Measurements from ENCODE around the gene NFATC4.

Gene NFATC4

DNA sequence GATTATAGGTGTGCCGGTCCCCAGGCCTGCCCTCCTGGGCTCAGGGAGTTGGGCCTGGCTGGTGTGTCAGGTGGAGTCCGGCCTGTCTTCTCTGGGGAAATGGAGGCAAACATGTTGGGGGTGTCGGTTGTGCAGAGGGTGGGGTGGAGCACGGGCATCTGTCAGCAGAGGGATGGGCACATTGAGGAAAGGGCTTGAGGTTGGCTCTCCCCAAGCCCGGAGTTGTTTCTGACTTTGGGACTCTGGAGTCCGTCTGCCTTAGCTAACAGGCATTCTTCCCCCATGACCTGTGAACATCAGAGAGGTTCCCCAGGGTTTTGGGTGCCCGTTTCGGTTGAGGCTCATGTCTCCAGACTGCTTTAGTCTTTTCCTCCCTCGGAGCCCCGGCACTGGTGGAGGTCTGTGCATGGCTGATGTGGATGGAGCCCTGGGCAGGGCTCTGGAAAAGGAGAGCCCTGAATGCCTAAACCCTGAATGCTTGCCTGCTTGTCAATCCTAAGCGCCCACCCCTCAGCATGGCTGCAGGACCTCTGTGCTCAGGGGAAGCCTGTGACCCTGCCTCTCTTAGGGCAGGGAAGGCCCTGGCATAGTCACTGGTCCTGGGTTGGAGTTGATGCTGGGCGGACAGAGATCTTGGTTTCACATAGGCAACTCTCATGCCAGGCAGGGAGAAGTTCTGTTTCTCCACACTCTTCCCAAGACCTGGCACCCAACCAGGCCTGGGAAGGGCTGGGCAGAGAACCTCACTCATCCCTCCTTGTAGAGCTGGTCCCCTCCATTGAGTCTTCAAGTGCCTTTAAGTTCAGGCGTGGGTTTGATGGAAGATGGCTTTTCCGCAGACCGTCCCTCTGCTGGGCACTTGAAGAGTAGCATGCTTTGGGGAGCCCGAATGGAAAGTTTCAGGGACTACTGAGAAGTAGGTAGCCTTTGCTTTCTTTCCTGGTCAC is 43.7 kb downstream of the NFATC4 start:
- peak; percentile 42 to 77 for DNase-seq

DNA sequence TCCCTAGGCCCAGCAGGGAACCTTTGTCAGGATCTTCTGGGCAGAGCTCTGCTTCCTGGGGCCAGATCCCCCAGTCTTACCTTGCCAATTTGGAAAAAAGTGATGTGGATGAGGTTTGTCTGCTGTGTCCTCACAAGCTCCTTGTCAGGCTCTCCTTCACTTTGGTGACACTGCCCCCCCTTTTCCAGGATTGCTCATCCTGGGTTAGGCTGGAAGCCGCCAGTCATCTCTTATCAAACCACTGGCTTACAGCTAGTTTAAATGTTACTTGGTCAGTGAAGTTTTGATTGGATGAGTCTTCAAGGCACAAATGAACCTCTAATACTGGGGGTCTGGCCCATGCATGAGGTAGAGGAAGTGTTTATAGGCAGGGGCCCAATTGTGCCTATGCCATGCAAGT is 46.1 kb downstream of the NFATC4 start:
- no peak for DNase-seq

DNA sequence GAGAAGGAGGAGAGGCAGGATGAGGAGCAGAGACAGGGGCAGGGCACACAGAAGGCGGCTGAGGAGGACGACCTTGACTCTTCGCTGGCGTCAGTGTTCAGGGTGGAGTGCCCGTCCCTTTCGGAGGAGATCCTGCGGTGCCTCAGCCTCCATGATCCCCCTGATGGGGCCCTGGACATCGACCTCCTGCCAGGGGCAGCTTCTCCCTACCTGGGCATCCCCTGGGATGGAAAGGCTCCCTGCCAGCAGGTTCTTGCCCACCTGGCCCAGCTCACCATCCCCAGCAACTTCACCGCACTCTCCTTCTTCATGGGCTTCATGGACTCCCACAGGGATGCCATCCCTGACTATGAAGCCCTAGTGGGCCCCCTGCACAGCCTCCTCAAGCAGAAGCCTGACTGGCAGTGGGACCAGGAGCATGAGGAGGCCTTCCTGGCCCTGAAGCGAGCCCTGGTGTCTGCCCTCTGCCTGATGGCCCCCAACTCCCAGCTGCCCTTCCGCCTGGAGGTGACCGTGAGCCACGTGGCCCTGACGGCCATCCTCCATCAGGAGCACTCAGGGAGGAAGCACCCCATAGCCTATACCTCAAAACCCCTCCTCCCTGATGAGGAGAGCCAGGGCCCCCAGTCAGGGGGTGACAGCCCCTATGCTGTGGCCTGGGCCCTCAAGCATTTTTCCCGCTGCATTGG is 46.9 kb downstream of the NFATC4 start:
- DNase-seq, result no peak

DNA sequence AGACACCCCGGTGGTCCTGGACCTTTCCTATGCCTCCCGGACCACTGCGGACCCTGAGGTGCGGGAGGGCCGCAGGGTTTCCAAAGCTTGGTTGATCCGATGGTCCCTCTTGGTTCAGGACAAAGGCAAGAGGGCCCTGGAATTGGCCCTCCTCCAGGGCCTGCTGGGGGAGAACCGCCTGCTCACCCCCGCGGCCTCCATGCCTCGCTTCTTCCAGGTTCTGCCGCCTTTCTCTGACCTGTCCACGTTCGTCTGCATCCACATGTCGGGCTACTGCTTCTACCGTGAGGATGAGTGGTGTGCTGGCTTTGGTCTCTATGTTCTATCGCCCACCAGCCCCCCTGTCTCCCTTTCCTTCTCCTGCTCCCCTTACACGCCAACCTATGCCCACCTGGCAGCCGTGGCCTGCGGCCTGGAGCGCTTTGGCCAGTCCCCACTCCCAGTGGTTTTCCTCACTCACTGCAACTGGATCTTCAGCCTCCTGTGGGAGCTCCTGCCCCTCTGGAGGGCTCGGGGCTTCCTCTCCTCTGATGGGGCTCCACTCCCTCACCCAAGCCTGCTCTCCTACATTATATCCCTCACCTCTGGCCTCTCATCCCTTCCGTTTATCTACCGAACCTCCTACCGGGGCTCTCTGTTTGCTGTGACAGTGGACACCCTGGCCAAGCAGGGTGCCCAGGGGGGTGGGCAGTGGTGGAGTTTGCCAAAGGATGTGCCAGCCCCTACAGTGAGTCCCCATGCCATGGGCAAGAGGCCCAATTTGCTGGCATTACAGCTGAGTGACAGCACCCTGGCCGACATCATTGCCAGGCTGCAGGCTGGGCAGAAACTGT is 47.7 kb downstream of the NFATC4 start:
- no peak for DNase-seq

DNA sequence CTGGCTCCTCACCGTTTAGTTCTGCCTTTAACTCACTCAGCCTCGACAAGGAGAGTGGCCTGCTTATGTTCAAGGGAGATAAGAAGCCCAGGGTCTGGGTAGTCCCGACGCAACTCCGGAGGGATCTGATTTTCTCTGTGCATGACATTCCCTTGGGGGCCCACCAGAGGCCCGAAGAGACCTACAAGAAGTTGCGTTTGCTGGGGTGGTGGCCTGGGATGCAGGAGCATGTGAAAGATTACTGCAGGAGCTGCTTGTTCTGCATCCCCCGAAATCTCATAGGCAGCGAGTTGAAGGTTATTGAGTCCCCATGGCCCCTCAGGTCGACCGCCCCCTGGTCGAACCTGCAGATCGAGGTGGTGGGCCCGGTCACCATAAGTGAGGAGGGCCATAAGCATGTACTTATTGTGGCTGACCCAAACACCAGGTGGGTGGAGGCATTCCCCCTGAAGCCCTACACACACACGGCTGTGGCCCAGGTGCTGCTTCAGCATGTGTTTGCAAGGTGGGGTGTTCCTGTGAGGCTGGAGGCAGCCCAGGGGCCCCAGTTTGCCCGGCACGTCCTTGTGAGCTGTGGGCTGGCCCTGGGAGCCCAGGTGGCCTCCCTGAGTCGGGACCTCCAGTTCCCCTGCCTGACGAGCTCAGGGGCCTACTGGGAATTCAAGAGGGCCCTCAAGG is 48.4 kb downstream of the NFATC4 start:
- no peak for DNase-seq

DNA sequence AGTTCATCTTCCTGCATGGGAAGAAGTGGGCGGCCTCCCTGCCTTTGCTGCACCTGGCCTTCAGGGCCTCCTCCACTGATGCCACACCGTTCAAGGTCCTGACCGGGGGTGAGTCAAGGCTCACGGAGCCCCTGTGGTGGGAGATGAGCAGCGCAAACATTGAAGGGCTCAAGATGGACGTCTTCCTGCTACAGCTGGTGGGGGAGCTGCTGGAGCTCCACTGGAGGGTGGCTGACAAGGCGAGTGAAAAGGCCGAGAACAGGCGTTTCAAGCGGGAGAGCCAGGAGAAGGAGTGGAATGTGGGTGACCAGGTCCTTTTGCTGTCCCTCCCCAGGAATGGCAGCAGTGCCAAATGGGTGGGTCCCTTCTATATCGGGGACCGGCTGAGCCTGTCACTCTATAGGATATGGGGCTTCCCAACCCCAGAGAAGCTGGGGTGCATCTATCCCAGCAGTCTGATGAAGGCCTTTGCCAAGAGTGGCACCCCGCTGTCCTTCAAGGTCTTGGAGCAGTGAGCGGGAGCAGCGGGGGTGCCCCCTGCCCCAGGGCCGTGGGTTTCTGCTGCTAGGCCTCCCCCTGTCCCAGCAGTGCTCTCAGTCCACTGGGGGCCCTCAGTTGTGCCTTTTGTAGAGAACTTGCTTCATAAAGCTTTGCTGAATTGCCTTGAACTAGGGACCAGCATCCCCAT is 49.1 kb downstream of the NFATC4 start:
- no peak for DNase-seq

DNA sequence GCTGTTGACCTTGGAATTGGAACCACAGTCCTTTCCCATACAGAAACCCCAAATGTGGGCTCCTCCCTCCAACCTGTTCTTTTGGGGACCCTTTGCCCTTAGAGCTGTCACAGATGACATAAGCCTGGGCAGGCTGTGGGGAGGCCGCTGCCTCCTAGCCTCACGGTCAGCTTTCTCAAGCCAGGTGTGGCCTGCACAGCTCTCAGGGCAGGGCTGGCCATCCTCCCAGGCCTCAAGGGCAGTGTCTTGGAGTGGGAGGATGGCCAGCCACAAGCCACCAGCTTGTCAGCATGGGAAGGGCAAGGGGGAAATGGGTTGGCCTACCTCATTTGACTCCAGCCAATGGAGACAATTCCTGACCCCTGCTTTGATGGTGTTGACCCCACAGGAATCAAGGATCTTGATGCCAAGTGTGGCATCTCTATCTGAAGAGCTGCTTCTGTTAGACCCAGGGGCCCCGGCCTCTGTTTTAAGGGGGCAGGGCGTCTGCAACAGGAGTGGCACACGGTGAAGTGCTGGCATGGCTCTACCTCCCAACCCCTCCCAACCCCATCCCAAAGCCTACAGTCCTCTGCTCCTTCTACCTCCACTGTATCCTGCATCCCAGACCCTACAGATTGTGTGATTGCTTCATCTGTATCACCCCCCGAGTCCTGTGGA is 50.0 kb downstream of the NFATC4 start:
- no peak for DNase-seq

DNA sequence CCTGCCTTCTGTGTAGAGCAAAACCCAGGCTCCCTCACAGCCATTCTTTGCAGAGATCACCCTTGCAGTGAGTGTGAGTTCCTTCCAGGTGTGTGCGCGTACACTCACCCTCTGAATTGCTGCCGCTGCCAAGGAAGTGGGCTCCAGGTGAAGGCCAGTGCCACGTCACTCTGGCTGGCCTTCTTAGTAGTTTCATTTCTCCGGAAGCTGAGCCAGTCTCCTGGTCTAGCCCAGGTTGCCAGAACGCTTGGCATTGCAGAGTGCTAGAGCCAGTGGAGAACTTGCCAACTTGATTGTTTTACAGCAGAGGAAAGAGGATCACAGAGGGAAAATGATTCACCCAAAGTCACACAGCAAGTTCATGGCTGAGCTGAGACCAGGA is 50.5 kb downstream of the NFATC4 start:
- no peak for DNase-seq

DNA sequence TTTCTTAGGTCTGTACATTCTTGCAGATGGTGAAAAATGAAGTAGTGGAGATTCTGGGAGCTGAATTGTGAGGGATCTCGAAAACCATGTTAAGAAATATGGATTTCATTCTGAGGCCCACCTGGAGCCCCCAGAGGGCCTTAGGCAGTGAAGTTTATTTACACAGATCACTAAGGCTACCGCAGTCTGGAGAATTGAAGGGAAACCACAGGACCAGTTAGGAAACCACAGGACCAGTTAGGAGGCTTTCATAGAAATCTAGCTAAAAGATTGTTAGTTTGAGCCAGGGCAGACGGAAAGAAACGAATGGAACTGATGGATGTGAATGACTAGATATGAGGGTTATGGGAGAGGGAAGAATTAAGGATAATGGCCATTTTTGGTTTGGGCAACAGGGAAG is 54.3 kb downstream of the NFATC4 start:
- DNase-seq, result no peak

DNA sequence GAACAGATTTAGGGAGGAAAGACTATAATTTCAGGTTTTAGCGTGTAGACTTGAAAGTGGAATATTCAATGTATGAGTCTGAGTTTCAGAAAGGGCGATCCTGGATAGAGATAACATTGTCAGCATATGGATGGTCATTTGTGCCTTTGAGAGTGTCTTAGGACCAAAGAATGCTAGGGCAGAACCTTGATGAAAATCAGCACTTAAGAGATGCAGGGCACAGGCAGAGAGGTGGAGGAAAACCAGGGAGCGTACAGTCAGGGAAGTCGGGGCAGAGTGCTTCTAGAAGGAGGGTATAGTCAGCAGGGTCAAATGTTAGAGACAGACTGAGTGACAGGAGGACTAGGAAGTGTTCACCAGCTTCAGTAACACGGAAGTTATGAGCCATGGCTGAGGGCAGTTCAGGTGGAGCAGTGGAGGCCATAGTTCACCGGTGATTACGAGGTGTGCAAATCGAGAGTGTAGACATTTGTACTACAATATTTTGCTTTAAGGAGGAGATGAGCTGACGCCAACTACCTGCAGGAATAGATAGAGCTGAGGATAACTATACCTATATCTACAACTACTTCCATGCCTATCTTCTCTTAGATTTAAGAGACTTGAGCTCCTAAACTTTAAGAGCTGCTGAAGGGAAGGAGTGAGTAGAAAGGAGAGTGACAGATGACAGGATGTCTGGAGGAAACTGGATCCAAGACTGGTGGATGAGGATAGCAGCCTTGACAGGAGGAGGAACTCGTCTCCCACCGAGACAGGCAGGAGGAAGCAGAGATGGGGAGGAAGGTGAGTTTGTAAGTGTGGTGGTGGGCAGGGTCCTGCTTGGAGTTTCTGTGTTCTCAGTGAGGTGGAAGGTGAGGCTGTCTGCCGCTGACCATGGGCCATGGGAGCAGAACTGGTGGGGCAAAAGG is 55.0 kb downstream of the NFATC4 start:
- no peak for DNase-seq

DNA sequence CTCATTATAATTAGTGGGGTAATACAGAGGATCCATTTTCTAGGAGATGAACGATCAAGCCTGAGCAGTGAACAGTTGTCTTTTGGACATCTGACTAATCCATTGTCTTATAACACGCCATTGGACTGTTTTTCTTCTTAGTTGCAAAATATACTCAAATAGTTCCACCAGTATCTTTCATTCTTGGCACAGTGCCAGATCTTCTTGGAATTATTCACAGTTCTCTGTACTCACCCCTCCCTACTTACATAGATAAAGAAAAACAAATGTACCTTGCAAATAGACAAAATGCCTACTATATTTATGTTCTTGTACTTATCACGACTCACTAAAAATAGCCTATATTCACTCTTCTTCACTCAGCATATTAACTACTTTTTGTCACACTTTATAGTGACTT is 57.7 kb downstream of the NFATC4 start:
- DNase-seq, result no peak

DNA sequence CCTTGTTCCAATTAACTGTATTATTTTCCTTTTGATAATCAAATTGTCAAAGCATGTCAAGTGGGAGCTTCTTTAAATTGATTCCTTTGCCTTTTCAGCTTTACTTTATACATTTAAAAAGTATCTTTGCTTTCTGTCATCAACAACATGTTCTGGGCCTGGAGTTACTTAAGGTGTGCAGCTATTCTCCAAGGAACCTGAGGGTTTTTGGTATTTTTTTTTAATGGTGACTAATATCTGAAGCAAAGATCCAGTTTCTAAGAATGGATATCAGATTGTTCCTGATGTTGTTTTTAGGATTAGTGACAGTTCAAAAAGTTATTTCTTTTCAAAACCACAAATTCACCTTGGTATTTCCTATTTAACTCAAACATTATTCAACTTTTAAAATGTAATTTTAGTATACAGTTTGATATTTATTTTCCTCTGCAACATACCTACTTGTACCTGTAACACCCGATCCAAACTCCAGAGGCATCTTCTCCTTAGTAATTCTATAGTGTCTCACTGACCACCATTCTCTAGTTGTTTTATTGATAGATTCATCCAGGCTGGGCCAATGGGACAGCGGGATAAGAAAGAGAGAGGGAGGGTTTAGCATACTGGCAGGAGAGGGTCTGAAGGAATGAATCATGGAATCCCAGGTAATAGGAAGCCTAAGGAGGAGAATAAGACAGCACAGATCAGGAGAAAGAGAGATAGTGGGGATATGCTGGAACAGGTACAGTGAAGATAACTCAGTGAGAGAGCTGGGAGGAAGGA is 58.3 kb downstream of the NFATC4 start:
- DNase-seq, result no peak

DNA sequence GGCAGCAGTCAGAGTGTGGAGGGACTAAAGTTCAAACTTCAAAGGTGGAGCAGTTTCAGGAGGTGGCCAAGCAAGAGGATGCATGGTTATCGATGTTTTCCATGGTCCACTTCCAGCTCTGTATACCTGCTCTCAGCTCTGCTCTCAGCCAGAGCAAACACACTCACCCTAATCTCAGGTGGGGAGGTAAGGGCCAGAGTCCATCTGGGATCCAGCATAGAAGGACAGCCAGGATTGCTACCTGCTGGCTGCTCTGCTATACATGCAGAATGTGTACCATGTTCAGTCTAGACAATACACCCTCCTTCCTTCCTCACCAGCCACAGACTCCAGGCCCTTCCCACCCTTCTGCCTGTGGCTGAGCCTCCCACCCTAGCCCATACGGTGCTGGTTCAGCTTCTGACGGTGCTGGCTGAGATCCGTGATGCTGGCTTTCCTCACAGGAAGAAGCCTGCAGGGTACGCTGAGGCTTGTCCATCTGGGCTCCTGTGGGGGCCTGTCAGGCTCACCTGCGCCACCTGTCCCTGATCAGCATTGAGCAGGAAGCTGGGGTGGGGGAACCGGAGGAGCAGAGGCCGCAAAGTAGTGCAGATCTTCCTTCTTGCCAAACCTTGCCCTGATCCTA is 59.0 kb downstream of the NFATC4 start:
- no peak for DNase-seq

DNA sequence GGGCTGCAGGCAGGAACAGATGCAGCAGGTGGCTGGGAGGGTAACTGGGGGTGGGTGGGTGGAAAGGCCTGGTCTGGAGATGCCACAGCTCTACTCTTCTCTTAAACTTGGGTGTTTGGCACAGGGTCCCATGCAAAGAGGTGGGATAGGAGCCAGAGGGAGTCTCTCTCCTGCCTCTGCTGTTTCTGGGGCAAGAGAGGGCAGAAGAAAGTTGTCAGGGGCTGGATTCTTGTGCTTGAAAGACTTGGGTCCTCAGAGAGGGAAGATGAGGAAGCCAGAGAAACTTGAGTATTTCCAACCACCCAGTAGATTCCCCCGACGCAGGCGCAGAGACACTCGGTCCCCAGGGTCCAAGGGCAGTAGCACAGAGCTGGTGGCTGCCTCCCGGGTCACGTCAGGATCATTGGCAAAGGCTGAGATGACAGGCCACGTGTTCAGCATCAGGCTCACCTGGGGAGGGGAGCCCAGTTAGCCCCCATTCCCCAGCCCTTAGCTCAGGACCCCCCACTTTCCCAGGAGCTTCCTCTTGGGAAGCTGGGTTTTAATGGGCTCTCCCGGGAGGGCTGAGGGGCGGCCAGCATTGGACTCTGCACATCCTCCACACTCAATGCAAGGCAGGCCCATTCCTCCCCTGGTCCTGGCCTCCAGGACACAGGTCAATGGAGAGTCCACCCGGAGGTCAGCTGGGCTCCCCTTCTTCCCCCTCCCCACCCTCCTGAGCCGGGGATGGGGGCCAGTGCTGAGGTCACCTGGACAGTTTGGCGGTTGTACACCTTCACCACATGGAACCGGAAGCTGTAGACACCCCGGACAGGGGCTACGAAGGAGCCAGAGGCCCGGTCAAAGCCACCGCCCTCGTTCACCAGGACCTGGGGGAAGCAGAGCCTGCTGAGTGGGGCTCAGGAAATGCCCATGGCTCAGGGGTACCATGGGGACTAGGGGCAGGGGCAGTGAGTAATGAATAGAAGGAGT is 59.8 kb downstream of the NFATC4 start:
- no peak for DNase-seq

DNA sequence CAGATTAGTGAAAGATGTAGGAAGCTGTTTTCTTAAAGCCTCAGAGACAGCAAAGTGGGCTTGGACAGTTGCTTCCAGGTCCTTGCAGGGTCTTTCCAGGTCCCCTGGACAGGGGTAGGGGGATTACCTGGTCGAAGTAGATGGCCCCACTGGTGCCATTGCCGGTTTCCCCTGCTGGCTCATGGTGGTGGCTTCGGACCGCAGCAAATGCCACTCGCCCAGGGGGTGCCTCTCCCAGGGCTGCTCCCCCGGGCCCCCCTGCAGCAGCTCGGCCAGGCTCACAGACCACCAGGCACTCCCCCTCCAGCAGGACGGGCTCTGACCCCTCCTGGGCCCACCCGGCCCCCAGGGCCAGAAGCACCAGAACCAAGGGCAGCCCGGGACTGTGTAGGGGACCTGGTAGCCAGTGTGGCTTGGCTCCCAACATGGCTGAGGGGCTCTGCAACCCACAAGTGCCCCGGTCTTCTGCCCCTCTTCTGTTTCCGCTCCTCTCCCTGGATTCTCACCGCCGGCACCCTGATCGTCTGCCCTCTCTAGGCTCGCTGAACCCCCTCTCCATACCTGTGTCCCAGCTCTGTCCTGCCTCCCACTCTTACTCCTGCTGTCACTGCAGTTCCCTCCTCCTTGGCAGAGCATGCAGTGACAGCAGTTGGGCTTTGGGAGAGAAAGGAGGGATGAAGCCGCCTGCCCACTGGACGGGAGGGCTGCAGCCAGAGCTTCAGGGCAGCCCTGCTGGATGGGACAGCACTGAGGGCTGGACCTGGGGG is 60.8 kb downstream of the NFATC4 start:
- peak in 1 of 2 experiments; percentile 34 for DNase-seq
